Endothelial cell (in vitro differentiated cells): ENCODE data around the gene OVOL1. TPM values are rescaled to one million over a fixed set of nuclear protein-coding genes. Genes with fewer than 3 reads are reported as not detected.
"Not testable (repeated sequence)": the region's sequence is repeated elsewhere in the genome, so short reads cannot be mapped to it uniquely, and the experiment has no call there.

Experiments
- DNase-seq: peaks from one replicate; pipeline ENCODE4 v3.0.0; 2021; ENCODE audit warnings: low spot score
- H3K27ac Mint-ChIP-seq: one replicate; pipeline ENCODE4 v1.8.0; 2021; ENCODE audit warnings: mixed read lengths, inconsistent platforms; ENCODE audit not compliant: unreplicated experiment
- H3K27me3 Mint-ChIP-seq: one replicate; pipeline ENCODE4 v1.8.0; 2021; ENCODE audit warnings: mild to moderate bottlenecking, moderate library complexity, mixed read lengths, inconsistent platforms; ENCODE audit not compliant: unreplicated experiment
- H3K36me3 Mint-ChIP-seq: one replicate; pipeline ENCODE4 v1.8.0; 2021; ENCODE audit warnings: mild to moderate bottlenecking, low read depth, mixed read lengths, inconsistent platforms; ENCODE audit not compliant: unreplicated experiment
- H3K4me1 Mint-ChIP-seq: one replicate; pipeline ENCODE4 v1.8.0; 2021; ENCODE audit warnings: mild to moderate bottlenecking, mixed read lengths, inconsistent platforms; ENCODE audit not compliant: unreplicated experiment
- H3K4me3 Mint-ChIP-seq: one replicate; pipeline ENCODE4 v1.8.0; 2021; ENCODE audit warnings: mild to moderate bottlenecking, mixed read lengths, inconsistent platforms; ENCODE audit not compliant: unreplicated experiment
- H3K9me3 Mint-ChIP-seq: one replicate; pipeline ENCODE4 v1.8.0; 2021; ENCODE audit warnings: mixed read lengths, inconsistent platforms; ENCODE audit not compliant: unreplicated experiment
- CTCF ChIP-seq: fragments of 200-600 bp; sonication (generic); IDR thresholded peaks from one replicate; pipeline ENCODE4 v1.5.0; 2021; ENCODE audit warnings: antibody characterized with exemption; ENCODE audit not compliant: unreplicated experiment
- total RNA-seq: library from RNA; stranded (reverse); fragmentation: NEBNext Ultra II Directional; extraction: Animal tissue kit (Norgen Biotek cat#: 25700); gene quantifications from one replicate; pipeline ENCODE4 v1.2.1, GENCODE V29; 2021; ENCODE audit not compliant: unreplicated experiment

The OVOL1 gene
- total RNA-seq, 1 donor from 2014 or later, result not detected

GRCh38 chr11:65744026-65744698 lies 42.7 kb upstream of the OVOL1 start:
- H3K4me1 Mint-ChIP-seq, result peaks cover 8% of the 10 kb centered on the region
- H3K36me3 Mint-ChIP-seq, result no peaks in the 10 kb centered on the region
- peak; percentile 6 for DNase-seq
- TF ChIP-seq CTCF, result no peak
- H3K27me3 Mint-ChIP-seq, result peaks cover 2% of the 10 kb centered on the region
- no peaks in the 10 kb centered on the region for H3K9me3 Mint-ChIP-seq
- H3K4me3 Mint-ChIP-seq, result no peak overlapping the region
- H3K27ac Mint-ChIP-seq, result no peak overlapping the region

- Mint-ChIP-seq H3K27ac (no peak overlapping the region), H3K9me3 (no peaks in the 10 kb centered on the region), H3K27me3 (peaks cover 2% of the 10 kb centered on the region), H3K4me1 (peaks cover 8% of the 10 kb centered on the region), H3K36me3 (no peaks in the 10 kb centered on the region), H3K4me3 (no peak overlapping the region)
- no peak for DNase-seq
- TF ChIP-seq CTCF, result no peak
Measured at GRCh38 chr11:65744699-65745042, 42.2 kb upstream of the OVOL1 start.

DNA sequence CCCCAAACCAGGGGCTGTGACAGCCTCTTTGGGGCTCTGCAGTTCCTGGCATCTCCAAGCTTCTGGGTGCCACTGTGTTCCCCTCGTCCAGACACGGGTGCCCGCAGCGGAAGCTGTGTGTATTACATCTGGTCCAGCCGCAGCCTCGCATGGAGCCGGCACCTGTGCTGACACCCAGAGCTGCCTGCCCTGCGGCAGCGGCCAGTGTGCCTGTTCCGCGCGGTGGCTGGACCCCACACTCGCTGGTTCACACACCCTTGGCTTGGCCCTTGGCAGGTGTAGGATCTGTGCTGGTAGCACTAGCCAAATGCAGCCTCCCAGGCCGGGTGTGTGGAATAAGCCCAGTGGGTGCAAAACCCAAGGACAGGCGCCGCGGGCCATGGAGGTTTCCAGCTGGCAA lies 41.8 kb upstream of the OVOL1 start:
- H3K36me3 Mint-ChIP-seq, result no peaks in the 10 kb centered on the region
- no peak overlapping the region for H3K4me3 Mint-ChIP-seq
- H3K9me3 Mint-ChIP-seq, result no peaks in the 10 kb centered on the region
- H3K4me1 Mint-ChIP-seq, result peaks cover 8% of the 10 kb centered on the region
- no peak for DNase-seq
- H3K27ac Mint-ChIP-seq, result no peak overlapping the region
- no peak for TF ChIP-seq CTCF
- H3K27me3 Mint-ChIP-seq, result peaks cover 2% of the 10 kb centered on the region

DNA sequence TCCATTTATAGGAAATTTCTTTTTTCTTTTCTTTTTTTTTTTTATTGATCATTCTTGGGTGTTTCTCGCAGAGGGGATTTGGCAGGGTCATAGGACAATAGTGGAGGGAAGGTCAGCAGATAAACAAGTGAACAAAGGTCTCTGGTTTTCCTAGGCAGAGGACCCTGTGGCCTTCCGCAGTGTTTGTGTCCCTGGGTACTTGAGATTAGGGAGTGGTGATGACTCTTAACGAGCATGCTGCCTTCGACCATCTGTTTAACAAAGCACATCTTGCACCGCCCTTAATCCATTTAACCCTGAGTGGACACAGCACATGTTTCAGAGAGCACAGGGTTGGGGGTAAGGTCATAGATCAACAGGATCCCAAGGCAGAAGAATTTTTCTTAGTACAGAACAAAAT lies 24.7 kb upstream of the OVOL1 start:
- H3K36me3 Mint-ChIP-seq, DNase-seq, H3K9me3 Mint-ChIP-seq, H3K4me1 Mint-ChIP-seq, H3K27me3 Mint-ChIP-seq, H3K4me3 Mint-ChIP-seq, H3K27ac Mint-ChIP-seq: not testable (repeated sequence)

GRCh38 chr11:65762816-65763215 lies 24.0 kb upstream of the OVOL1 start:
- H3K36me3 Mint-ChIP-seq, H3K27ac Mint-ChIP-seq, H3K4me3 Mint-ChIP-seq, DNase-seq, H3K27me3 Mint-ChIP-seq, H3K4me1 Mint-ChIP-seq, H3K9me3 Mint-ChIP-seq: not testable (repeated sequence)

DNA sequence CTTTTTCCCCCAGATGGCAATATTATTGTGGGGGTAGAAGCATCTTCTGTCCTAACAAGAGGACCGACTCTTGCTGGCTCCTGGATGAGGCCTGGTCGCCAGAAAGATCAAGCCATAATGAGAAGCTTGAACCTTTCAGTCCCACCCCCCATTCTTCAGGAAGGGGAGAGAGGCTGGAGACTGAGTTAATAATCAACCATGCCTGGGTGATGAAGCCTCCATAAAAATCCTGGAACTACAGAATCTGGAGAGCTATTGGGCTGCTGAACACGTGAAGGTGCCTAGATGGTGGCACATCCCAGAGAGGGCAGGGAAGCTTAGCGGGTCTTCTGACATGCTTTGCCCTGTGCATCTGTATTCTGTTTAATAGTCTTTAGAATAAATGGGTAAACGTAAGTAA lies 22.4 kb upstream of the OVOL1 start:
- TF ChIP-seq CTCF, result no peak
- H3K9me3 Mint-ChIP-seq, result no peaks in the 10 kb centered on the region
- H3K4me3 Mint-ChIP-seq, result no peak overlapping the region
- H3K27me3 Mint-ChIP-seq, result peaks cover 2% of the 10 kb centered on the region
- DNase-seq, result no peak
- no peak overlapping the region for H3K27ac Mint-ChIP-seq
- H3K4me1 Mint-ChIP-seq, result no peaks in the 10 kb centered on the region
- H3K36me3 Mint-ChIP-seq, result no peaks in the 10 kb centered on the region
